ENCODE data around the gene SPDYE1.

Gene SPDYE1

DNA sequence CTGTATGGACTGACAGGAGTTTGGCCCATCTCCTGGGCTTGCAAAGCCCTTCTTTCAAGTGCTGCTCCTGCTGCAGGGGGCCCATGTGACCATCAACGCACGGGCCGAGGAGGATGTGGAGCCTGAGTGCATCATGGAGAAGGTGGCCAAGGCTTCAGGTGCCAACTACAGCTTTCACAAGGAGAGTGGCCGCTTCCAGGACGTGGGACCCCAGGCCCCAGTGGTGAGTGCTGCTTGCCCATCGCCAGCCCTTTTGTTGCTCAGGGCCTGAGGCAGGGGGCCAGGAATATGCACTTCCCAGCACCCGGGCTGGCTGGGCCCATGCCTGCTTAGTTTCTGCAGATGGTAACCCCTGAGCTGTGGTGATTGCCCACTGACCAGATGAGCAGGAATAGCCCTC lies 59.0 kb downstream of the SPDYE1 start (continued):
- TF ChIP-seq ZNF529 (tag by site-specific recombination; IDR thresholded peaks at IDR 0.05; ENCODE audit: insufficient replicate concordance): no peak

GRCh38 chr7:44057181-44057848 lies 59.6 kb downstream of the SPDYE1 start:
- Histone ChIP-seq H3K36me3 (ENCODE audit: control insufficient read depth in 2 of 2, insufficient read depth in 1 of 2, low read length in 2 of 2) (peaks cover 22 to 93% of the 10 kb centered on the region in 2 experiments), H3K27ac (ENCODE audit: extremely low read depth, low read depth, low read length) (no peak overlapping the region), H3K9me3 (ENCODE audit: control insufficient read depth, insufficient read depth, low read depth, low read length) (no peaks in the 10 kb centered on the region), H3K4me3 (ENCODE audit: low read depth, low read length) (no peak overlapping the region), H3K4me1 (ENCODE audit: control insufficient read depth, insufficient read depth, low read length) (no peaks in the 10 kb centered on the region)
- TF ChIP-seq ZNF24 (tag by site-specific recombination; IDR thresholded peaks at IDR 0.05): no peak
- TF ChIP-seq ZSCAN18 (tag by site-specific recombination; IDR thresholded peaks at IDR 0.05): no peak
- no peak for TF ChIP-seq ZNF626 (tag by site-specific recombination; IDR thresholded peaks at IDR 0.05)
- CTCF ChIA-PET: interaction anchor here (0.6 kb wide), 1 partner anchor 8 kb away, joined by 4 read pairs; no protein-coding TSS in a partner anchor
- POLR2A ChIA-PET: interaction anchor here (0.6 kb wide), 1 partner anchor 682 kb away, joined by 12 read pairs; no protein-coding TSS in a partner anchor

DNA sequence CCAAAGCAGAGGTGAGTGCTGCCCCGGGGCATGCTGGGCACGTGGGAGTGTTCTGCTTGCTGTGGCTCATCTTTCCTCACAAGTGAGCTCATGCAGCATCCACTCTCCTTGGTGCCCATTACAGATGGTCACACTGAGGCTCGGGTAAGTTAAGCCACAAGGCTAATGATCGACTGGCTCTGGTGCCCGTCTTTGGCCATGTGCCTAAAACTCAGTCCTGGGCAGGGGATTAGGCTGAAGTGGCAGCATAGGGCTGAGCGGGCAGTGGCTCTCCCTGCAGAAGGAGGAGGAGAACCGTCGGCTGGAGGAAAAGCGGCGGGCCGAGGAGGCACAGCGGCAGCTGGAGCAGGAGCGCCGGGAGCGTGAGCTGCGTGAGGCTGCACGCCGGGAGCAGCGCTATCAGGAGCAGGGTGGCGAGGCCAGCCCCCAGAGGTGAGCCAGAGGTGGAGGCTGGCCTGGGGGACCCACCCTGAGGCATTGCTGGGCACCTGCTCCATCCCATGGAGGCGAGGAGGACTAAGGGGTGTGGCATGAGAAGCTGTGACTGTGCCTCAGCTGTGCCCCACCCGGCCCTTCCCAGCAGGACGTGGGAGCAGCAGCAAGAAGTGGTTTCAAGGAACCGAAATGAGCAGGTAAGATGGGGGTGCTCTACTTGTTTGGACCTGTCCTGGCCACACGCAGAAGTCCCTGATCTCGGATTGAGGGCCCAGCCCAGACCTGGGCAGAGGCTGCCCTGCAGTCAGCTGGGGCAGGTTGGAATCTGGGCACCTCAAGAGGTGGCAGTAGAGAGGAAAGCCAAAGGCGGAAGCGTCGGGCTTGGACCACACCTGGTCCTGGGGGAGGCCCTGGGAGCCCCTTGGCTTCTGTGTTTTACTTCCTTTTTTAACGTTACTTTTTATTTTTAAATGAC lies 60.4 kb downstream of the SPDYE1 start:
- TF ChIP-seq ZNF530 (tag by site-specific recombination; IDR thresholded peaks at IDR 0.05; ENCODE audit: low read depth) (no peak), KLF1 (tag by site-specific recombination; IDR thresholded peaks at IDR 0.05) (peak; percentile 76)
- Histone ChIP-seq H3K27ac (ENCODE audit: extremely low read depth, low read depth, low read length) (no peak overlapping the region), H3K4me3 (ENCODE audit: low read depth, low read length) (no peak overlapping the region), H3K36me3 (ENCODE audit: control insufficient read depth in 2 of 2, insufficient read depth in 1 of 2, low read length in 2 of 2) (peaks cover 22 to 93% of the 10 kb centered on the region in 2 experiments), H3K4me1 (ENCODE audit: control insufficient read depth, insufficient read depth, low read length) (no peaks in the 10 kb centered on the region), H3K9me3 (ENCODE audit: control insufficient read depth, insufficient read depth, low read depth, low read length) (no peaks in the 10 kb centered on the region)
- CTCF ChIA-PET: interaction anchor here (0.6 kb wide), 1 partner anchor 9 kb away, joined by 4 read pairs; no protein-coding TSS in a partner anchor
- POLR2A ChIA-PET: interaction anchor here (0.6 to 0.7 kb wide), 2 partner anchors 13 to 682 kb away, joined by 3 to 12 read pairs; no protein-coding TSS in a partner anchor

GRCh38 chr7:44058759-44059218 lies 61.1 kb downstream of the SPDYE1 start:
- Histone ChIP-seq H3K36me3 (ENCODE audit: control insufficient read depth in 2 of 2, insufficient read depth in 1 of 2, low read length in 2 of 2) (peaks cover 22 to 88% of the 10 kb centered on the region in 2 experiments), H3K27ac (ENCODE audit: extremely low read depth, low read depth, low read length) (no peak overlapping the region), H3K4me3 (ENCODE audit: low read depth, low read length) (no peak overlapping the region), H3K4me1 (ENCODE audit: control insufficient read depth, insufficient read depth, low read length) (no peaks in the 10 kb centered on the region), H3K9me3 (ENCODE audit: control insufficient read depth, insufficient read depth, low read depth, low read length) (no peaks in the 10 kb centered on the region)
- POLR2A ChIA-PET: interaction anchor here (0.7 to 1.1 kb wide), 2 partner anchors 14 kb away, joined by 3 read pairs; partner anchors contain the start of gene DBNL
- TF ChIP-seq ZNF239 (tag by site-specific recombination; IDR thresholded peaks at IDR 0.05) (no peak), ZNF302 (tag by site-specific recombination; IDR thresholded peaks at IDR 0.05; ENCODE audit: low read depth) (no peak), ZNF292 (tag by site-specific recombination; IDR thresholded peaks at IDR 0.05; ENCODE audit: borderline replicate concordance, low read depth) (no peak), ZNF214 (tag by site-specific recombination; IDR thresholded peaks at IDR 0.05; ENCODE audit: borderline replicate concordance) (no peak), ZNF776 (tag by site-specific recombination; IDR thresholded peaks at IDR 0.05; ENCODE audit: borderline replicate concordance) (no peak), ZNF132 (tag by site-specific recombination; IDR thresholded peaks at IDR 0.05; ENCODE audit: borderline replicate concordance) (no peak), ZNF362 (tag by site-specific recombination; IDR thresholded peaks at IDR 0.05) (no peak), KLF16 (tag by site-specific recombination; IDR thresholded peaks at IDR 0.05) (no peak)
- CTCF ChIA-PET: no interaction called here
